WERI-Rb-1 (cell line): Measurements from ENCODE around the gene CBFA2T3.

Experiments
- DNase-seq: peaks from one replicate; pipeline ENCODE4 v3.0.0-alpha.2; 2020
- H3K27ac ChIP-seq: fragments of 250-450 bp; sonication (Bioruptor Pico); 2 replicates; pipeline ENCODE4 v1.5.1; 2020; ENCODE audit warnings: mild to moderate bottlenecking, moderate library complexity
- H3K27me3 ChIP-seq: fragments of 250-450 bp; sonication (Bioruptor Pico); 2 replicates; pipeline ENCODE4 v1.5.1; 2021; ENCODE audit warnings: mild to moderate bottlenecking, low read depth, moderate library complexity; ENCODE audit not compliant: insufficient read depth, severe bottlenecking
- H3K36me3 ChIP-seq: fragments of 250-450 bp; sonication (Bioruptor Pico); 2 replicates; pipeline ENCODE4 v1.5.1; 2020; ENCODE audit warnings: mild to moderate bottlenecking, moderate library complexity
- H3K4me3 ChIP-seq: 2 replicates; pipeline ENCODE4 v1.5.1; 2011; ENCODE audit warnings: low read depth, mild to moderate bottlenecking, control low read depth, low read length
- H3K9me3 ChIP-seq: fragments of 250-450 bp; sonication (Bioruptor Pico); 2 replicates; pipeline ENCODE4 v1.5.1; 2021; ENCODE audit warnings: mild to moderate bottlenecking, moderate library complexity; ENCODE audit not compliant: severe bottlenecking
- CTCF ChIP-seq: IDR thresholded peaks from 2 replicates; pipeline ENCODE4 v1.5.1; 2011; ENCODE audit warnings: low read depth, mild to moderate bottlenecking, control low read depth, inconsistent platforms, low read length

CBFA2T3 gene

GRCh38 chr16:88837806-88838205, 139.2 kb downstream of the CBFA2T3 start:
- TF ChIP-seq CTCF = no peak
- Histone ChIP-seq H3K27ac (no peak overlapping the region), H3K27me3 (no peaks in the 10 kb centered on the region), H3K36me3 (no peaks in the 10 kb centered on the region), H3K9me3 (no peaks in the 10 kb centered on the region), H3K4me3 (no peak overlapping the region)
- DNase-seq = no peak

GRCh38 chr16:88836791-88837190, 140.2 kb downstream of the CBFA2T3 start:
- Histone ChIP-seq H3K27me3 (no peaks in the 10 kb centered on the region), H3K27ac (no peak overlapping the region), H3K36me3 (no peaks in the 10 kb centered on the region), H3K4me3 (no peak overlapping the region), H3K9me3 (no peaks in the 10 kb centered on the region)
- no peak for TF ChIP-seq CTCF
- no peak for DNase-seq

DNA sequence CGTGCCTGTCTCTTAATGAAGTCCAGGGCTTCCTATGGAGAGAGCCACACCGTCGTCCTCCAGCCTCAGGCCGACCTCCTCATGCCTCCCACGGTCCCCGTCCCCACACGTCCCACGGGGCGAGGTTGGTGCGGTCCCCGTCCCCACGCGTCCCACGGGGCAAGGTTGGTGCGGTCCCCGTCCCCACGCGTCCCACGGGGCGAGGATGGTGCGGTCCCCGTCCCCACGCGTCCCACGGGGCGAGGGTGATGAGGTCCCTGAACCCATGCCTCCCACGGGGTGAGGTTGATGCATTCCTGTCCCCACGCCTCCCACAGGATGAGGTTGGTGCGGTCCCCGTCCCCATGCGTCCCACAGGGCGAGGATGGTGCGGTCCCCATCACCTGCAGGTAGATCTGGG, 141.2 kb downstream of the CBFA2T3 start:
- no peaks in the 10 kb centered on the region for H3K27me3 ChIP-seq
- H3K27ac ChIP-seq = no peak overlapping the region
- H3K4me3 ChIP-seq = no peak overlapping the region
- no peaks in the 10 kb centered on the region for H3K36me3 ChIP-seq
- DNase-seq = no peak
- TF ChIP-seq CTCF = no peak
- no peaks in the 10 kb centered on the region for H3K9me3 ChIP-seq

DNA sequence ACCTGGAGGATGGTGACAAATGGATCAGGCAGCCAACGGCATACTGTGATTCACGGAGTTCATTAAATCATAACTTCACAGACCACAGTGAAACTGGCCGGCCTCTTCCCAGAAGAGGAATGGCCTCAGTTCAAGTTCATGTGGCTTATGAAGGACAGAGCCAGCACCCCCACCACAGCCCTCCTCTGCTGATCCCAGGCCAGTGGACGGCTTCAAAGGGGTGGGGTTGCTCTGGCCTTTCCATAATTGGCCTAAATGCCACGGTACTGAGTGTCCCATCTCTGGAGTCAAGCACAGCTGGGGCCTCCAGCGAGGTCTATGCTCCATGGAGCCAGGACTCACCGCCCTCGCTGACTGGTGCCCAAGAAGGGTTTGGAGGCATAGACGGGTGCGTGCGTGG, 141.6 kb downstream of the CBFA2T3 start:
- no peak for TF ChIP-seq CTCF
- no peaks in the 10 kb centered on the region for H3K36me3 ChIP-seq
- H3K4me3 ChIP-seq = no peak overlapping the region
- H3K27ac ChIP-seq = no peak overlapping the region
- no peaks in the 10 kb centered on the region for H3K27me3 ChIP-seq
- no peak for DNase-seq
- no peaks in the 10 kb centered on the region for H3K9me3 ChIP-seq

DNA sequence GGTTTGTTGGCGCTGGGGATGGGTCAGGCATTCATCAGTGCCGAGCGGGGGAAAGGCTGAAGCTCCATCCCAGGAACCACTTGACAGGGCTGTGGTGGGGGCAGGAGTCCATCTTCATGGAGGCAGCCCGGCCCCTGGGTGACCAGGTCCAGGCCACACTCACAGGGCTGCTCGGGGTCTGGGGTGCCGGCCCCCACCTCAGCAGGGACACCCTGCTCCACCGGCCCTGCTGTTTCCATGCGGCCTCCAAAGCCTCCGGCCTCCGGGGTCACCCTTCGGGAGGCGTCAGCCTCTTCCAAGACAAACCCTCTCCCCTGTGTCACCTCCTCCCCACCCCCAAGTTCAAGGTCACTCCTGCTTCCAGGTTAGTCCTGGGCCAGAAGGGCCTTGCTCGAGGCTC, 142.3 kb downstream of the CBFA2T3 start:
- DNase-seq = no peak
- no peak for TF ChIP-seq CTCF
- H3K27ac ChIP-seq = no peak overlapping the region
- H3K9me3 ChIP-seq = no peaks in the 10 kb centered on the region
- H3K36me3 ChIP-seq = no peaks in the 10 kb centered on the region
- H3K4me3 ChIP-seq = no peak overlapping the region
- no peaks in the 10 kb centered on the region for H3K27me3 ChIP-seq

DNA sequence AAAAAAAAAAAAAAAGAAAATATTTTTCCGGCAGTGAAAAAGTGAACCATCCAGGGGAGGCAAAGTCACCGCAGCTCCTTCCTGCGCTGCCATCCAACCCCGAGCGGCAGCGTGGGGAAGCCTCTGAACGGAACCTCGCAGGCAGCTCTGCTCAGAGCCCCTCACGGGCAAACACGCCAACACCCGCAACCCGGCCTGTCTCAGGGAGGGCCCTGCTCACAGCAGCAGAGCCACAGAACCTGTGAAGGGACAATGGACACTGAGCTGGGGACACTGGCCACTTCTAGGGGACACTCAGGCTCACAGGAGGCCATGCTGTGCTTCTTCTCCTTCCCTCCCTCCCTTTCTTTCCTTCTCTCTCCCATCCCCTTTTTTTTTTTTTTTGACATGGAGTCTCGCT, 143.9 kb downstream of the CBFA2T3 start:
- Histone ChIP-seq H3K27ac (no peak overlapping the region), H3K27me3 (no peaks in the 10 kb centered on the region), H3K9me3 (no peaks in the 10 kb centered on the region), H3K4me3 (no peak overlapping the region), H3K36me3 (no peaks in the 10 kb centered on the region)
- no peak for DNase-seq
- no peak for TF ChIP-seq CTCF
